GM19240 (cell line): ENCODE results near the gene CEP78.
"Not testable (repeated sequence)": the region's sequence is repeated elsewhere in the genome, so short reads cannot be mapped to it uniquely, and the experiment has no call there.

ENCODE experiments used
- DNase-seq: peaks from one replicate; pipeline ENCODE4 v3.0.0; 2011; ENCODE audit warnings: low spot score; ENCODE audit not compliant: insufficient read length

CEP78 gene

GRCh38 chr9:78235762-78236550, at the start of gene CEP78:
Gene CEP78, plus strand, starts transcription at chr9:78236075. Its CDS starts 276 bp downstream, at chr9:78236351.
- DNase-seq = peak; percentile 87

DNA sequence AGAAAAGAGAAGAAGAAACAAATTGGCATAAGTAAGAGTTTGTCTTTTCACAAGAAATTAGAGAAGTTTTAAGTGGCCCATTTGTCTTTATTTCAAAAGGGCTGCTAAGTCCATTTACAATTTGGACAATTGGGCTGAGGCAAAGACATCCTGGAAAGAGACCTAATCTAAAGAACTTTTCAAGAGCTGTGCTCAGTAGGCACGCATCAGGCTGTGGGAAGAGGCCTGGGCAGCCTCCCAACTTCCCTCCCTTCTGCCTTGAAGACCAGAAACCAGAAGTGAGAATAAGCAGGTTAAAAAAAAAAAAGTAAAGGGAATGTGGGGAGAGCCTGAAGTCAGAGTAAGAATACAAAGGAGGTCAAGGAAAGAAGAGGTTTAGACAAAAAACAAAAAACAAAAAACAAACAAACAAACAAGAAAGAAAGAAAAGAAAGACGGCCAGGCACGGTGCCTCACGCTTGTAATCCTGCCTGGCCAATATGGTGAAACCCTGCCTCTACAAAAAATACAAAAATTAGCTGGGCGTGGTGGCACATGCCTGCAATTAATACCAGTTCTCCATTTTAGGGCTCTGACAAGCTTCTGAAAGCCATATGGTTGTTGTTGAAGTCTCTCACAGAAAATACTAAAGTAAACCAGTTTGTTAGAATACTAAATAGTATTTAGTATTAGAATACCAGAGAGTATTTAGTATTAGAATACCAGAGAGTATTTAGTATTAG, 48.0 kb upstream of the CEP78 start:
- no peak for DNase-seq

- DNase-seq = no peak
Observed at GRCh38 chr9:78188594-78188993, 47.3 kb upstream of the CEP78 start.

GRCh38 chr9:78189001-78189400, 46.9 kb upstream of the CEP78 start:
- no peak for DNase-seq

DNA sequence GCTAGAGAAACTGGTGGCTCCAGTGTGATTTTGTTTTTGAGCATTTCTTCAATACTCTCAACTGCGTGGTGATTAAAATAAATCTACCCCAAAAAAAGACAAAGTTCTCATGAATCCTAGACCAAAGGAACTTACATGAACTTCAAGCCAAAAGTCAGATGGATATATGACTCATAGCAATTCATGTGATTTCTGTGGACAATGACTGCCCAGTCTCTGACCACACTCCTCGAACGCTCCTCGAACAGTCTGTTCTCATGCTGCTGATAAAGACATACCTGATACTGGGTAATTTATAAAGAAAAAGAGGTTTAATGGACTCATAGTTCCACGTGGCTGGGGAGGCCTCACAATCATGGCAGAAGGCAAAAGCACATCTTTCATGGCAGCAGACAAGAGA, 46.4 kb upstream of the CEP78 start:
- DNase-seq = no peak

- no peak for DNase-seq
Observed at GRCh38 chr9:78191931-78192330, 43.9 kb upstream of the CEP78 start.

DNA sequence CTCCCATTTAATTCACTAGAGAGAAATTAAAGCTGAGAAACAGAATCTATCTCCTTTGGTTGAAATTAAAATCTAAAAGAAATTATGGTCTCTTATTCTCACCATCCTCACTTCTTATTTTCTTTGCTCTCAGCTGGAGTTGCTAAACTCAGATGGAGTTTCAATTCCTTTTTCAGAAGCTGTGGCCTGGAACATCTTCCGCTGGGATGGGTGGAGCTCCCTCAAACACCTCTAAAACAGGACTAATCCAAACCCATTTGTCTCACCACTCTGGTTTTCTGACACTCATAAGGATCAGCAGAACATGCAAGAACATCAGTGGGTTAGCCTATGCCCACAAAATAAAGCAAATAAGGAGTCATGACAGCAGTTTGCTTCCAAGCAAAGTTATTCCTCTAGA, 39.6 kb upstream of the CEP78 start:
- no peak for DNase-seq

DNA sequence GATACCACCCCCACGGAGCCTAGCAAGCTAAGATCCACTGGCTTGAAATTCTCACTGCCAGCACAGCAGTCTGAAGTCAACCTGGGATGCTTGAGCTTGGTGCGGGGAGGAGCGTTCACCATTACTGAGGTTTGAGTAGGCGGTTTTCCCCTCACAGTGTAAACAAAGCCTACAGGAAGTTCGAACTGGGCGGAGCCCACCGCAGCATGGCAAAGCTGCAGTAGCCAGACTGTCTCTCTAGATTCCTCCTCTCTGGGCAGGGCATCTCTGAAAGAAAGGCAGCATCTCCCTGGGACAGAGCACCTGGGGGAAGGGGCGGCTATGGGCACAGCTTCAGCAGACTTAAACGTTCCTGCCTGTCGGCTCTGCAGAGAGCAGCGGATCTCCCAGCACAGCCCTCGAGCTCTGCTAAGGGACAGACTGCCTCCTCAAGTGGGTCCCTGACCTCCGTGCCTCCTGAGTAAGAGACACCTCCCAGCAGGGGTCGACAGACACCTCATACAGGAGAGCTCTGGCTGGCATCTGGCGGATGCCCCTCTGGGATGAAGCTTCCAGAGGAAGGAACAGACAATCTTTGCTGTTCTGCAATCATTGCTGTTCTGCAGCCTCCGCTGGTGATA, 34.6 kb upstream of the CEP78 start:
- not testable (repeated sequence) for DNase-seq

- DNase-seq = no peak
Observed at GRCh38 chr9:78207319-78207718, 28.6 kb upstream of the CEP78 start.

- DNase-seq = no peak
Observed at GRCh38 chr9:78207901-78208300, 28.0 kb upstream of the CEP78 start.

DNA sequence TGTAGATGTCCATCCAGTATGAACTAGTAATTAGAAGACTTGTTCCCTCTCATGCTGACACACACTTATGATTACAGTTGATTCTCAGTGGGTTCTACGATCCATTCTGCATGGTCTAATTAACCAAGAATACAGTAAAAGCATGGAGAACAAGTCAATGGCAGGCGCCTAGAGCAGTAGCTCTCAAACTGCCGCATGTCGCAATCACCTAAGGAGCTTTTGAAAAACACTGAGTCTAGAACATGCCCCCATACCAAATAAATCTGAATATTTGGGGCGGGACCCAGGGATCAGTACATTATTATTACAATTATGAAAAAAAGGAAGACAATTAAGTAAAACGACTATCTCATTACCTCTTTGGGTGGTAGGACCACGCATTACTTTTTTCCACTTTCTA, 26.7 kb upstream of the CEP78 start:
- no peak for DNase-seq

- DNase-seq = peak; percentile 17
Observed at GRCh38 chr9:78210841-78211301, 25.0 kb upstream of the CEP78 start.

DNA sequence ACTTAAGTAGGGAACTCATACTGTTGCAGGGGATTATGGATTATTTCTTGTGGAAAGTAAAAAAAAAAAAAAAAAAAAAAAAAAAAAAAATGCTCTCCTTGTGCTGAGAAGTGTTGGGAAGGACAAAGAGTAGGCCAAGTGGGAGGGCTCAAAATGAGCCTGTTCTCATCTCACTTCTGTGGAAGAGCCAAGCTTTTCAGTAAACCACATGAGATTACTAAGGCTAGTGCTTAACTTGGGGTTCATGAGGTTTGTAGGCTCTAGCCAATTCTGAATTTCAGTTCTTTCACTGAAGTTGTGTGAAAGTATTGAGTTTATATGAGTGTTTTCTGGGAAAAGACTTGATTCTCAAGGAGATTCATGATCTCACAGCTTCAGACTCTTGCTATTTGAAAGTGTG, 23.0 kb upstream of the CEP78 start:
- DNase-seq = no peak

GRCh38 chr9:78213712-78214111, 22.2 kb upstream of the CEP78 start:
- DNase-seq = no peak

GRCh38 chr9:78214492-78214891, 21.4 kb upstream of the CEP78 start:
- DNase-seq = no peak

DNA sequence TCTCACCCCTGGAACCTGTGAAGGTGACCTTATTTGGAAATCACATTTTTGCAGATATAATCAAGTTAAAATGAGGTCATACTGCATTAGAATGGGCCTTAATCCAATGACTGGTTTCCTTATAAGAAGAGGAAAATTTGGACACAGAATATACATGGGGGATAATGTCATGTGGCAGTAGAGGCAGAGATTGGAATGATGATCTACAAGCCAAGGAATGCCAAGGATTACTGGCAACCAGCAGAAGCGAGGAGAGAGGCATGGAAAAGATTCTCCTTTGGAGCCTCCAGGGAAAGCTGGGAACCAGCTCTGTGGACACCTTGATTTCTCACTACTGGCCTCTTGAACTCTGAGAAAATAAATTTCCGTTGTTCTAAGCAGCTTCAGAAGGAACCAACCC, 20.2 kb upstream of the CEP78 start:
- no peak for DNase-seq

DNA sequence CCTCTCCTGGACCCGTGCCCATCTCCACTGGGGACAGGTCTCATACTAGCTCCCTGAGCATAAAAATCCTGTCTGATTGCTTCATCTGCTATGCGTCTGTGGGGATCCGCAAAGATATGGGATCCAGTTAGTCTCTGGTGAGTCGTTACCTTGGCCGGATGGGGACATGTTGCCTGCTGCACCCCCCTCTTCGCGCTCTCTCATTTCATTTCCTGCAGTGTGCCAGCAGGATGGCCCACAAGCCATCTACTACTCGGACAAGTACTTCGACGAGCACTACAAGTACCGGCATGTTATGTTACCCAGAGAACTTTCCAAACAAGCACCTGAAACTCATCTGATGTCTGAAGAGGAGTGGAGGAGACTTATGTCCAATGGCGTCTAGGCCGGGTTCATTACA, 17.0 kb upstream of the CEP78 start:
- no peak for DNase-seq

GRCh38 chr9:78221425-78221824, 14.4 kb upstream of the CEP78 start:
- no peak for DNase-seq

GRCh38 chr9:78221841-78222240, 14.0 kb upstream of the CEP78 start:
- DNase-seq = not testable (repeated sequence)

DNA sequence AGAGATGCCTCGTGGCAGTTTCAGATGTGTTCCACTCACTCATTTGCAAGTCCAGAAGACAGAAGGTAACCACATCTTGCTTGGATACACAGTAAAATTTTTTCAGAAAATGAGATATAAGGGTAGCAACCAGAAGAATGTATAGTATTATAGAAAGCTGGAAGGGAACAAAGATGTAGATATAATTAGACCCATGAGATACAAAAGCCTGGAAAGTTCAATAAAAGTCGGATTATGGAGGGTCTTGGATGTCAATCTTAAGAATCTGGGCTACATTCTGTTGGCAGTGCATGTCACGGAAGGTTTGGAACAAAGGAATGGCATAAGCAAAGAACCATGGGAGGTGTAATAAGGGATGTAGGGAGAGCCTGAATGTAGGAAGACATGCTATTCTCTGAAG, 5.1 kb upstream of the CEP78 start:
- no peak for DNase-seq

DNA sequence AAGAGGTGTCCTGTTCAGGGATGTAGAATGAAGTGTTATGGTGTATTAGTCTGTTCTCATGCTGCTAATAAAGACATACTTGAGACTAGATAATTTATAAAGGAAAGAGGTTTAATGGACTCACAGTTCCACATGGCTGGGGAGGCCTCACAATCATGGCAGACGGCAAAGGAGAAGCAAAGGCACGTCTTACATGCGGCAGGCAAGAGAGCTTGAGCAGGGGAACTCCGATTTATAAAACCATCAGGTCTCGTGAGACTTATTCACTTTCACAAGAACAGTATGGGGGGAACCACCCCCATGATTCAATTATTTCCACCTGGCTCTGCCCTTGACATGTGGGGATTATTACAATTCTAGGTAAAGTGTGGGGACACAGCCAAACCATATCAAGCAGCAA, 3.4 kb upstream of the CEP78 start:
- DNase-seq = not testable (repeated sequence)

DNA sequence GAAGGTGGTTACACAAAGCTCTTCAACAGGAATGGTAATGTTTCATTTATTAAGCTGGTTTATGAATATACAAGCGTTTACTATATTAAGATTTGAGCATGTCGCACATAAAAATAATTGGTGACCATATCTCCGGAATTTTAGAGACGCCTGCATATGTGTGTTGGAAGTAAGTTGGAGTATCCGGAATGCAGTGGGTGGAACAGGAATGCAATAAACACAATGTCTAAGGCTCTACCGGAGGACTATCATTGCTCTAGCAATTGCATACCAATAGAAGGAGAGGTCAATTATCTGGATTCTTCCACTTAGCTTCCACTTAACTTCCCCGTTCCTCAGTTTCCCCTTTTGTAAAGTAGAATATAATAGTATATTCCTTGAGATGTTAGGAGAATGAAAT, 1.1 kb upstream of the CEP78 start:
- no peak for DNase-seq
